Peyer's patch (tissue), 4 donors: ENCODE data around the gene CELF4. TPM values are rescaled to one million over a fixed set of nuclear protein-coding genes. Genes with fewer than 3 reads are reported as not detected.

Experiments
- DNase-seq, 3 donors: peaks; one replicate each; pipeline ENCODE4 v3.0.0-alpha.2; 2017 to 2019
- H3K27ac ChIP-seq, 4 donors: fragments of 200-600 bp; sonication (generic); one replicate each; pipeline ENCODE4 v1.5.1; 2016 to 2019
- H3K27me3 ChIP-seq, 2 donors: fragments of 200-600 bp; sonication (generic); one replicate each; pipeline ENCODE4 v1.5.1; 2019
- H3K36me3 ChIP-seq, 3 donors: fragments of 200-600 bp; sonication (generic); one replicate each; pipeline ENCODE4 v1.5.1; 2016 to 2019
- H3K4me1 ChIP-seq, 4 donors: fragments of 200-600 bp; sonication (generic); one replicate each; pipeline ENCODE4 v1.5.1; 2016 to 2019
- H3K4me3 ChIP-seq, 4 donors: fragments of 200-600 bp; sonication (generic); 1 replicate in 3 of 4; 2 replicates in 1 of 4; pipeline ENCODE4 v1.5.1; 2016 to 2019; ENCODE audit warnings: mild to moderate bottlenecking in 1 of 4
- H3K9me3 ChIP-seq, 4 donors: fragments of 200-600 bp; sonication (generic); one replicate each; pipeline ENCODE4 v1.5.1; 2016 to 2019; ENCODE audit warnings: mild to moderate bottlenecking in 1 of 4
- CTCF ChIP-seq, 6 experiments: fragments of 450-650 bp in 4 of 6; fragments of 200-600 bp in 2 of 6; sonication (generic) in 1 of 6; IDR thresholded peaks; one replicate each; pipeline ENCODE4 v1.5.1; 2017 to 2019; ENCODE audit warnings: antibody characterized with exemption in 6 of 6, mild to moderate bottlenecking in 3 of 6, moderate library complexity in 1 of 6
- POLR2A ChIP-seq, 2 donors: fragments of 450-650 bp; IDR thresholded peaks; one replicate each; pipeline ENCODE4 v1.5.1; 2017; ENCODE audit warnings: antibody characterized with exemption in 2 of 2, mild to moderate bottlenecking in 2 of 2, moderate library complexity in 2 of 2
- total RNA-seq, 4 donors: library from RNA; depleted of rRNA; stranded (reverse); fragments of >200 nt; gene quantifications; one replicate each; pipeline ENCODE4 v1.1.0, GENCODE V29; 2016

CELF4 gene
- total RNA-seq, 4 donors from 2014 or later = 0.35 to 4.8 TPM; not detected in 2

GRCh38 chr18:37516361-37516853, 49.2 kb downstream of the CELF4 start:
- TF ChIP-seq POLR2A (IDR thresholded peaks at IDR 0.05) = no peak
- no peak for TF ChIP-seq CTCF (IDR thresholded peaks at IDR 0.05)
- Histone ChIP-seq H3K36me3 (no peaks in the 10 kb centered on the region), H3K27me3 (no peaks in the 10 kb centered on the region), H3K9me3 (no peaks in the 10 kb centered on the region), H3K4me3 (no peak overlapping the region), H3K4me1 (no peaks in the 10 kb centered on the region), H3K27ac (no peak overlapping the region)
- no peak for DNase-seq

- no peaks in the 10 kb centered on the region for H3K36me3 ChIP-seq
- no peak overlapping the region for H3K27ac ChIP-seq
- no peaks in the 10 kb centered on the region for H3K9me3 ChIP-seq
- TF ChIP-seq CTCF (IDR thresholded peaks at IDR 0.05) = no peak
- no peak for TF ChIP-seq POLR2A (IDR thresholded peaks at IDR 0.05)
- H3K27me3 ChIP-seq = no peaks in the 10 kb centered on the region
- no peak for DNase-seq
- no peaks in the 10 kb centered on the region for H3K4me1 ChIP-seq
- no peak overlapping the region for H3K4me3 ChIP-seq
These were observed 50.6 kb downstream of the CELF4 start for GRCh38 chr18:37514953-37515352.

GRCh38 chr18:37512400-37512799, 53.2 kb downstream of the CELF4 start:
- TF ChIP-seq CTCF (IDR thresholded peaks at IDR 0.05) (no peak), POLR2A (IDR thresholded peaks at IDR 0.05) (no peak)
- no peak overlapping the region for H3K4me3 ChIP-seq
- H3K27me3 ChIP-seq = no peaks in the 10 kb centered on the region
- no peak overlapping the region for H3K27ac ChIP-seq
- no peaks in the 10 kb centered on the region for H3K4me1 ChIP-seq
- no peaks in the 10 kb centered on the region for H3K36me3 ChIP-seq
- H3K9me3 ChIP-seq = no peaks in the 10 kb centered on the region
- no peak for DNase-seq

GRCh38 chr18:37511721-37512298, 53.8 kb downstream of the CELF4 start:
- TF ChIP-seq CTCF (IDR thresholded peaks at IDR 0.05) = no peak
- TF ChIP-seq POLR2A (IDR thresholded peaks at IDR 0.05) = no peak
- no peak overlapping the region for H3K4me3 ChIP-seq
- no peaks in the 10 kb centered on the region for H3K36me3 ChIP-seq
- no peaks in the 10 kb centered on the region for H3K27me3 ChIP-seq
- H3K9me3 ChIP-seq = no peaks in the 10 kb centered on the region
- DNase-seq = no peak
- no peak overlapping the region for H3K27ac ChIP-seq
- H3K4me1 ChIP-seq = no peaks in the 10 kb centered on the region

GRCh38 chr18:37509600-37509999, 56.0 kb downstream of the CELF4 start:
- Histone ChIP-seq H3K4me3 (no peak overlapping the region), H3K4me1 (no peaks in the 10 kb centered on the region), H3K9me3 (no peaks in the 10 kb centered on the region), H3K36me3 (no peaks in the 10 kb centered on the region), H3K27me3 (no peaks in the 10 kb centered on the region), H3K27ac (no peak overlapping the region)
- no peak for DNase-seq
- TF ChIP-seq POLR2A (IDR thresholded peaks at IDR 0.05) (no peak), CTCF (IDR thresholded peaks at IDR 0.05) (no peak)

- H3K4me3 ChIP-seq = no peak overlapping the region
- H3K36me3 ChIP-seq = no peaks in the 10 kb centered on the region
- no peak for TF ChIP-seq POLR2A (IDR thresholded peaks at IDR 0.05)
- TF ChIP-seq CTCF (IDR thresholded peaks at IDR 0.05) = no peak
- H3K4me1 ChIP-seq = no peaks in the 10 kb centered on the region
- no peak for DNase-seq
- no peak overlapping the region for H3K27ac ChIP-seq
- no peaks in the 10 kb centered on the region for H3K27me3 ChIP-seq
- H3K9me3 ChIP-seq = no peaks in the 10 kb centered on the region
These were observed 57.4 kb downstream of the CELF4 start for GRCh38 chr18:37508207-37508606.
